T follicular helper cell (primary cell): Measurements from ENCODE around the gene MMP11.

Source experiments
- DNase-seq: peaks from one replicate; pipeline ENCODE4 v3.0.0-alpha.2; 2020; ENCODE audit warnings: low read depth

Gene MMP11

GRCh38 chr22:23828800-23829680, 56.4 kb downstream of the MMP11 start:
- DNase-seq = no peak

- DNase-seq = no peak
Observed at GRCh38 chr22:23829845-23830372, 57.3 kb downstream of the MMP11 start.

DNA sequence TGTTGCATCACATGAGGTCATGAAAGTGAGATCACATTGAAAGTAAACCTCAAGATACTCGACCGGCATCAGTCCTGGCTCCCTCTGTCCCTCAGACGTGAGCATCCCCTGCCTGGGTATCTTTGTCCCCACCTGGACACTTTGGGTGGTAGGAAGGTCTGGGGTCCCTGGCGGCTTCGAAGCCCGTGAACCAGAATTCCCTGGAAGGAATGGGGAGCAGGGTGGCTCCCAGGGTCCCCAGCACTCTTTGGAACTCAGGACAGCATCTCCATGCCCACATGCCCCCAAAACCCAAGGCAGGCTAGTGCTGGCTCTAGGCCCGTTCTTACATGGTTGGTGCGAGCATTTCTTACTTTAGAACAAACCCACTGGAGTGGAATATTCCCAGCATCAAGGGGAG, 58.6 kb downstream of the MMP11 start:
- no peak for DNase-seq

- DNase-seq = no peak
Observed at GRCh38 chr22:23831781-23832180, 59.1 kb downstream of the MMP11 start.

DNA sequence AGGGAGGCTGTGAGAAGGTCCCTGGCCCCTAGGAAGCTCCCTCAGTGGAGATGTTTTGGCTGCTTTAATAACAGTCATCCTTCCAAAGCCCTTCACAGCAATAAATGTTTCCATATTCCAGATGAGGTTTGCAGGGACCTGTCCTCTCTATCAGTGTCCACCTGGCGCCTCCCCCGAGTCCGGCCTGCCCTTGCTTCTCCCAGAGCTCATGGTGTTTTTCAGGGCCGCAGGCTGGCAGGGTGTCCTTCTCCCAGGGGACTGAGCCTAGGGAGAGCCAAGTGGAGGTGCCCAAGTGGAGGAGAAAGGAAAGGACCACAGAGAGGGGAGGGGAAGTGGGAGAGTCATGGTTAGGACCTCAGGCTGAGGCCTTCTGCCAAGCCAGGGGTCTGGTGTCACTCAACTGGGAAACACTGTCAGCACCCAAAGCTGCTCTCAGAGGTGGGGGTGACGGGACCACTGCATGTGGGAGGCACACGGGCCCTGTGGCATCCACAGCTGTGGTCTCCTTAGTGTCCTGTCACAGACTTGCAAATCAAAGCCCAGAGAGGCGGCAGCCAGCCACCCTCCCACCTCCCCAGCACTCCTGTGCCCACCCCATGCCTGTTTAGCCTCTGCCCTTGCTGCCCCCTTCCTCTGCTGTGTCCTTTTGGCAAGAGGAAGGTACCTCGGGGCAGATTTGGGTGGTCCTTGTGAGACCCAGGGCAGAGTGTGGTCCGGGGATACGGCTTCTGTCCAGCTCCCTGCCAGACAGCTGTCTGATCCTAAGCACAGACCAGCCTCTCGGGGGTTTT, 59.8 kb downstream of the MMP11 start:
- DNase-seq = no peak

DNA sequence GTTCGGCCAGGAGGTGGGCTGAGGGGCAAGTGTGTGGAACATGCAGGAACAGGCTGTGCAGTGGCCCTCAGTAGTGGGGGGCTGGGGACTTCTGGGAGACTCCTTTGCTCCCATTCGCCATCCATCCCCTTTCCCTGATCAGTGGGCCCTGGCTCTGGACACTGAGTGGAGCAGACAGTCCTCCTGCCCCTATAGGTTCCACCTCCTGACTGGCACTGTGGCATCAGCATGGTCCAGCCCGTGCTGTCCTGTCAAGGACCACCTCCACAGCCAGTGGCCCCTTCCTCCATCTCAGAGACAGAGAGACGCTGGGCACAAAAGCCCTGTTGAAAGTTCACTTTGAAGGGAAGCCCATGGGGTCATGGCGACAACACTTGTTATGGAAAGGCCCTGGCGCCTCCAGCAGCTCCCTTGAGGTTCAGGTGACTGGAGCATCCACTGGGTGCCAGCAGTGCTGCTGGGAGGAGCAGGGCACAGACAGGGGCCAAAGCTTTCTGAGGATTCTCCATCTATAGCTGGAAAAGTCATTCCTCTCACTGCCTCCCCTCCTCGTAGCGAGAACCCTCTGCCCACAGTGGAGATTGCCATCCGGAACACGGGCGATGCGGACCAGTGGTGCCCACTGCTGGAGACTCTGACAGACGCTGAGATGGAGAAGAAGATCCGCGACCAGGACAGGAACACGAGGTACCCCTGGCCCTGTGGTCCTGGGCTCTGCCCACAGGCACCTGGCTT, 60.5 kb downstream of the MMP11 start:
- no peak for DNase-seq
